ENCODE results near the gene PSMC5. TPM values are rescaled to one million over a fixed set of nuclear protein-coding genes. Genes with fewer than 3 reads are reported as not detected.

PSMC5 gene
- total and polyA plus RNA-seq, 4 donors: 51.0 to 87.4 (median 72.2) TPM

DNA sequence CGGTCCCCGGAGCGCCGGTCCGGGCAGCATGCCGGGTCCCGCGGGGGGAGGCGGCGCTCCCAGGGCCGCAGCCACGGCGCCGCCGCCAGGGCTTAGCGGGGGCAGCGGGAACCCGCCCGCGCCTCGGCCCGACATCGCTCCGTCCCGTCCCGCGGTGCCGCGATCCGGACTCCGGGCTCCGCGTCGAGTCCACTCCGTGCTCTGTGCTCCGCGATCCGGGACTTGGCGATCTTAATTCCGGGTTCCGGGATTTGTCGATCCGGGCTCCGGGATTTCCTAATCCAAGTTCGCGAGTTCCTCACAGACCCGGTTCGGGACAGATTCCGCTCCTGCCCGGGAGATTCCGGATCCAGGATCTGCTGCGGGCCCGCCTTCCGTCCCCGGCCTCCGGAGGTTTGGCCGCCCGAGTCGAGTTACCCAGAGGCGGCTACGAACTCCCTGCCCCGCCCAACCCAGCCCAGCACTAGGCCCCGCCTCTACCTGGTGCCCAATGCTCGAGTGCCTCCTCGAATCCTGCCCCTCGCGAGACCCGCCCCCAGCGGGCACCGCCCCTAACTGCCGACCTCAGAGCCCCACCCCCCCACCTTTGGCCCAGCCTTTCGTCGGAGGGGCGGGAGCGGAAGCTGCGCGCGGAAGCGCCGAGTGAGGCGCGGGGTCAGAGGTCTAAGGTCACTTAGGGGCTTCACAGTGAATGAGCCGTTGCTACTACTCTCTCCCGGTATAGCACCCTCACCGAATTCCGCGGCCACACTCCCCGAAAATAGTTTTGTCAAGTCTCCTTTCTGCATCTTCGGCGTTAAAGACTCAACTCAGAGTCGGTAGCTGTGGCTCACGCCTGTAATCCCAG is 15.5 kb downstream of the PSMC5 start, which contains the start of gene SMARCD2:
Gene SMARCD2 (minus strand): TSS at position 146 of the 847 bp plus-strand sequence. CDS start 11 bp downstream, at position 135.
- under 1% methylated on average over 92 of the region's 92 CpGs for WGBS
- Histone ChIP-seq H3K27me3 (ENCODE audit: control insufficient read depth in 4 of 4, insufficient read depth in 4 of 4, low read length in 3 of 4) (no peaks in the 10 kb centered on the region), H3K4me3 (ENCODE audit: low read depth in 1 of 3, low read length in 3 of 3) (peak within 1 kb of the TSS; percentile 67 to 80 (median 74)), H3K27ac (ENCODE audit: low read depth in 1 of 2, low read length in 2 of 2) (peak within 1 kb of the TSS; percentile 84 to 86), H3K4me1 (ENCODE audit: control insufficient read depth in 4 of 4, insufficient read depth in 4 of 4, low read length in 3 of 4) (peaks cover 24 to 43% (median 40%) of the 10 kb centered on the region in 4 donors), H3K9me3 (ENCODE audit: control insufficient read depth in 4 of 4, low read length in 3 of 4) (no peaks in the 10 kb centered on the region), H3K9ac (ENCODE audit: low read depth in 1 of 2, low read length in 2 of 2) (peak within 1 kb of the TSS; percentile 77 to 85), H3K36me3 (ENCODE audit: control insufficient read depth in 4 of 4, insufficient read depth in 3 of 4, low read depth in 1 of 4, low read length in 3 of 4) (no peaks in the 10 kb centered on the region)
- peak; percentile 99 for DNase-seq (ENCODE audit: low spot score)
- TF ChIP-seq HNF4G (IDR thresholded peaks at IDR 0.05): peak; percentile 10
- TF ChIP-seq RAD21 (IDR thresholded peaks at IDR 0.05): peak; percentile 17 to 23
- TF ChIP-seq, protein P1, sequence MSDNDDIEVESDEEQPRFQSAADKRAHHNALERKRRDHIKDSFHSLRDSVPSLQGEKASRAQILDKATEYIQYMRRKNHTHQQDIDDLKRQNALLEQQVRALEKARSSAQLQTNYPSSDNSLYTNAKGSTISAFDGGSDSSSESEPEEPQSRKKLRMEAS (IDR thresholded peaks at IDR 0.05): peak; percentile 65
- peak in 1 of 2 donors; percentile 41 for TF ChIP-seq JUND (IDR thresholded peaks at IDR 0.05)
- peak; percentile 99 for TF ChIP-seq NR2F2 (IDR thresholded peaks at IDR 0.05)
- TF ChIP-seq YY1 (IDR thresholded peaks at IDR 0.05): peak; percentile 94
- TF ChIP-seq, protein P2, sequence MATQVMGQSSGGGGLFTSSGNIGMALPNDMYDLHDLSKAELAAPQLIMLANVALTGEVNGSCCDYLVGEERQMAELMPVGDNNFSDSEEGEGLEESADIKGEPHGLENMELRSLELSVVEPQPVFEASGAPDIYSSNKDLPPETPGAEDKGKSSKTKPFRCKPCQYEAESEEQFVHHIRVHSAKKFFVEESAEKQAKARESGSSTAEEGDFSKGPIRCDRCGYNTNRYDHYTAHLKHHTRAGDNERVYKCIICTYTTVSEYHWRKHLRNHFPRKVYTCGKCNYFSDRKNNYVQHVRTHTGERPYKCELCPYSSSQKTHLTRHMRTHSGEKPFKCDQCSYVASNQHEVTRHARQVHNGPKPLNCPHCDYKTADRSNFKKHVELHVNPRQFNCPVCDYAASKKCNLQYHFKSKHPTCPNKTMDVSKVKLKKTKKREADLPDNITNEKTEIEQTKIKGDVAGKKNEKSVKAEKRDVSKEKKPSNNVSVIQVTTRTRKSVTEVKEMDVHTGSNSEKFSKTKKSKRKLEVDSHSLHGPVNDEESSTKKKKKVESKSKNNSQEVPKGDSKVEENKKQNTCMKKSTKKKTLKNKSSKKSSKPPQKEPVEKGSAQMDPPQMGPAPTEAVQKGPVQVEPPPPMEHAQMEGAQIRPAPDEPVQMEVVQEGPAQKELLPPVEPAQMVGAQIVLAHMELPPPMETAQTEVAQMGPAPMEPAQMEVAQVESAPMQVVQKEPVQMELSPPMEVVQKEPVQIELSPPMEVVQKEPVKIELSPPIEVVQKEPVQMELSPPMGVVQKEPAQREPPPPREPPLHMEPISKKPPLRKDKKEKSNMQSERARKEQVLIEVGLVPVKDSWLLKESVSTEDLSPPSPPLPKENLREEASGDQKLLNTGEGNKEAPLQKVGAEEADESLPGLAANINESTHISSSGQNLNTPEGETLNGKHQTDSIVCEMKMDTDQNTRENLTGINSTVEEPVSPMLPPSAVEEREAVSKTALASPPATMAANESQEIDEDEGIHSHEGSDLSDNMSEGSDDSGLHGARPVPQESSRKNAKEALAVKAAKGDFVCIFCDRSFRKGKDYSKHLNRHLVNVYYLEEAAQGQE (IDR thresholded peaks at IDR 0.05): peak; percentile 81
- peak; percentile 93 for TF ChIP-seq SP1 (IDR thresholded peaks at IDR 0.05)
- TF ChIP-seq TAF1 (conservative IDR thresholded peaks at IDR 0.05): peak; percentile 68
- peak; percentile 60 for TF ChIP-seq FOXA1 (IDR thresholded peaks at IDR 0.05)
- TF ChIP-seq, protein P3, sequence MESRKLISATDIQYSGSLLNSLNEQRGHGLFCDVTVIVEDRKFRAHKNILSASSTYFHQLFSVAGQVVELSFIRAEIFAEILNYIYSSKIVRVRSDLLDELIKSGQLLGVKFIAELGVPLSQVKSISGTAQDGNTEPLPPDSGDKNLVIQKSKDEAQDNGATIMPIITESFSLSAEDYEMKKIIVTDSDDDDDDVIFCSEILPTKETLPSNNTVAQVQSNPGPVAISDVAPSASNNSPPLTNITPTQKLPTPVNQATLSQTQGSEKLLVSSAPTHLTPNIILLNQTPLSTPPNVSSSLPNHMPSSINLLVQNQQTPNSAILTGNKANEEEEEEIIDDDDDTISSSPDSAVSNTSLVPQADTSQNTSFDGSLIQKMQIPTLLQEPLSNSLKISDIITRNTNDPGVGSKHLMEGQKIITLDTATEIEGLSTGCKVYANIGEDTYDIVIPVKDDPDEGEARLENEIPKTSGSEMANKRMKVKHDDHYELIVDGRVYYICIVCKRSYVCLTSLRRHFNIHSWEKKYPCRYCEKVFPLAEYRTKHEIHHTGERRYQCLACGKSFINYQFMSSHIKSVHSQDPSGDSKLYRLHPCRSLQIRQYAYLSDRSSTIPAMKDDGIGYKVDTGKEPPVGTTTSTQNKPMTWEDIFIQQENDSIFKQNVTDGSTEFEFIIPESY (IDR thresholded peaks at IDR 0.05): peak; percentile 98
- TF ChIP-seq, protein P4, sequence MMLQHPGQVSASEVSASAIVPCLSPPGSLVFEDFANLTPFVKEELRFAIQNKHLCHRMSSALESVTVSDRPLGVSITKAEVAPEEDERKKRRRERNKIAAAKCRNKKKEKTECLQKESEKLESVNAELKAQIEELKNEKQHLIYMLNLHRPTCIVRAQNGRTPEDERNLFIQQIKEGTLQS (IDR thresholded peaks at IDR 0.05): peak; percentile 56
- TF ChIP-seq RXRA (IDR thresholded peaks at IDR 0.05): peak; percentile 84 to 90
- TF ChIP-seq GABPA (IDR thresholded peaks at IDR 0.05 in 1 of 2, conservative IDR thresholded peaks at IDR 0.05 in 1 of 2): peak; percentile 78 to 91
- TF ChIP-seq HNF4A (conservative IDR thresholded peaks at IDR 0.05): peak; percentile 28 to 35
- TF ChIP-seq FOXA2 (IDR thresholded peaks at IDR 0.05): no peak
- TF ChIP-seq, protein P5, sequence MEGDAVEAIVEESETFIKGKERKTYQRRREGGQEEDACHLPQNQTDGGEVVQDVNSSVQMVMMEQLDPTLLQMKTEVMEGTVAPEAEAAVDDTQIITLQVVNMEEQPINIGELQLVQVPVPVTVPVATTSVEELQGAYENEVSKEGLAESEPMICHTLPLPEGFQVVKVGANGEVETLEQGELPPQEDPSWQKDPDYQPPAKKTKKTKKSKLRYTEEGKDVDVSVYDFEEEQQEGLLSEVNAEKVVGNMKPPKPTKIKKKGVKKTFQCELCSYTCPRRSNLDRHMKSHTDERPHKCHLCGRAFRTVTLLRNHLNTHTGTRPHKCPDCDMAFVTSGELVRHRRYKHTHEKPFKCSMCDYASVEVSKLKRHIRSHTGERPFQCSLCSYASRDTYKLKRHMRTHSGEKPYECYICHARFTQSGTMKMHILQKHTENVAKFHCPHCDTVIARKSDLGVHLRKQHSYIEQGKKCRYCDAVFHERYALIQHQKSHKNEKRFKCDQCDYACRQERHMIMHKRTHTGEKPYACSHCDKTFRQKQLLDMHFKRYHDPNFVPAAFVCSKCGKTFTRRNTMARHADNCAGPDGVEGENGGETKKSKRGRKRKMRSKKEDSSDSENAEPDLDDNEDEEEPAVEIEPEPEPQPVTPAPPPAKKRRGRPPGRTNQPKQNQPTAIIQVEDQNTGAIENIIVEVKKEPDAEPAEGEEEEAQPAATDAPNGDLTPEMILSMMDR (IDR thresholded peaks at IDR 0.05; ENCODE audit: low read depth, low read length, missing input control): no peak
- peak; percentile 40 to 50 for TF ChIP-seq EGR1 (IDR thresholded peaks at IDR 0.05; ENCODE audit: low read depth in 2 of 2)
